IPS DF 4.7 (cell line): Measurements from ENCODE around the gene TMEM154.
"Not testable (repeated sequence)": the region's sequence is repeated elsewhere in the genome, so short reads cannot be mapped to it uniquely, and the experiment has no call there.

ENCODE experiments used
- DNase-seq: peaks from one replicate; pipeline ENCODE4 v3.0.0-alpha.2; 2013; ENCODE audit warnings: low spot score; ENCODE audit errors: extremely low read depth

TMEM154 gene

GRCh38 chr4:152667781-152668180 is 12.0 kb downstream of the TMEM154 start:
- DNase-seq = no peak

- DNase-seq = no peak
These were observed 12.9 kb downstream of the TMEM154 start for GRCh38 chr4:152666946-152667345.

GRCh38 chr4:152665691-152666395 is 14.0 kb downstream of the TMEM154 start:
- DNase-seq = no peak

- not testable (repeated sequence) for DNase-seq
These were observed 15.8 kb downstream of the TMEM154 start for GRCh38 chr4:152664067-152664378.

GRCh38 chr4:152663203-152664066 is 16.4 kb downstream of the TMEM154 start:
- no peak for DNase-seq

GRCh38 chr4:152661649-152662048 is 18.1 kb downstream of the TMEM154 start:
- DNase-seq = no peak

- no peak for DNase-seq
These were observed 19.3 kb downstream of the TMEM154 start for GRCh38 chr4:152660526-152660925.

GRCh38 chr4:152659806-152660205 is 20.0 kb downstream of the TMEM154 start:
- DNase-seq = no peak

- no peak for DNase-seq
These were observed 22.1 kb downstream of the TMEM154 start for GRCh38 chr4:152657657-152658056.

- DNase-seq = no peak
These were observed 24.3 kb downstream of the TMEM154 start for GRCh38 chr4:152655272-152656129.

GRCh38 chr4:152652102-152652501 is 27.7 kb downstream of the TMEM154 start:
- DNase-seq = no peak

- no peak for DNase-seq
These were observed 28.2 kb downstream of the TMEM154 start for GRCh38 chr4:152651473-152652060.

- DNase-seq = no peak
These were observed 33.6 kb downstream of the TMEM154 start for GRCh38 chr4:152646221-152646620.

GRCh38 chr4:152644130-152644529 is 35.7 kb downstream of the TMEM154 start:
- DNase-seq = no peak

GRCh38 chr4:152643153-152644035 is 36.4 kb downstream of the TMEM154 start:
- no peak for DNase-seq

GRCh38 chr4:152640058-152640921 is 39.5 kb downstream of the TMEM154 start:
- DNase-seq = no peak

GRCh38 chr4:152635851-152636250 is 43.9 kb downstream of the TMEM154 start:
- DNase-seq = no peak

GRCh38 chr4:152634110-152634760 is 45.6 kb downstream of the TMEM154 start:
- no peak for DNase-seq

- DNase-seq = no peak
These were observed 46.7 kb downstream of the TMEM154 start for GRCh38 chr4:152633118-152633517.
